Measurements from ENCODE around the gene KAT7.

KAT7 gene

DNA sequence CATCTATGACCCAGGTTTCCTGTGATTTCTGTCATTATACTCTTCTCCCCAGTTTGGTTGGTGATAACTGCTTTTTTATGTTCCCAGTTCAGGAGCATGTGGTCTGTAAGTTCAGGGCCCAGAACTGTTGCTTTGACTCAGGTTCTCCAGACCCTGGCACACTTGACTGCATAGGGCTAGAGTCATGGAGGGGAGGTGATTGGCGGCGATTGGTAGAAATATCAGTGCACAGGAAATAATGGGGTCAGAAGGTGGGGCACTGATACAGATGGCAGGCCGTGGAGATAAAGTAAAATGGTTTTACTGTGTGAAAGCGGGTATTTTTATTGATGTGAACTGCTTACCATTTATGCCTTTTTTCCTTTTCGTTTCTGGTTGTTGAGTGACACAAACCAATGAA is 30.7 kb downstream of the KAT7 start:
- no peak overlapping the region for H3K4me3 ChIP-seq (ENCODE audit: low read depth, low read length)
- no peak for DNase-seq
- H3K27me3 ChIP-seq (ENCODE audit: insufficient read depth, low read depth, severe bottlenecking), result no peaks in the 10 kb centered on the region
- no peak for TF ChIP-seq CTCF (IDR thresholded peaks at IDR 0.05; ENCODE audit: low read depth, low read length)
- H3K36me3 ChIP-seq, result peaks cover 68% of the 10 kb centered on the region
- no peak overlapping the region for H3K27ac ChIP-seq
- H3K9me3 ChIP-seq (ENCODE audit: severe bottlenecking), result no peaks in the 10 kb centered on the region

DNA sequence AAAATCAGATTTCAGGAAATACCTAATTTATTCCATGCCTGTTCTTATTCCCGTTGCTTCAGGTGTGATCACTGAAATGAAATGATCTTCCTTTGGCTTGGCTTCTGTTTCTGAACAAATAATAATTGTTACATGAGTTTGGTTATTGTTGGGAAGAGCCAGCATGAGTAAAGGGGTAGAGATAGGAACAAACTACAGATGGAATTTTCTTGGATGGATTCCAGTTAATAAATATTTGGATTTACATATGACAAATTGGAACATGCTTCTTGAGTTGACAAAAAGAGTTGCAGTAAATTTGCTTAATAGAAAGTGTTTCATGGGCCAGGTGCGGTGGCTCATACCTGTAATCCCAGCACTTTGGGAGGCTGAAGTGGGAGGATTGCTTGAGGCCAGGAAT is 31.2 kb downstream of the KAT7 start:
- H3K36me3 ChIP-seq, result peaks cover 73% of the 10 kb centered on the region

GRCh38 chr17:49820773-49821172 is 32.3 kb downstream of the KAT7 start:
- DNase-seq, result no peak
- no peak overlapping the region for H3K27ac ChIP-seq
- no peak for TF ChIP-seq CTCF (IDR thresholded peaks at IDR 0.05; ENCODE audit: low read depth, low read length)

More for the DNA sequence above, 31.2 kb downstream of the KAT7 start:
- H3K9me3 ChIP-seq (ENCODE audit: severe bottlenecking), result no peaks in the 10 kb centered on the region
- DNase-seq, result no peak
- no peak overlapping the region for H3K27ac ChIP-seq
- no peaks in the 10 kb centered on the region for H3K27me3 ChIP-seq (ENCODE audit: insufficient read depth, low read depth, severe bottlenecking)
- no peak overlapping the region for H3K4me3 ChIP-seq (ENCODE audit: low read depth, low read length)
- TF ChIP-seq CTCF (IDR thresholded peaks at IDR 0.05; ENCODE audit: low read depth, low read length), result no peak

DNA sequence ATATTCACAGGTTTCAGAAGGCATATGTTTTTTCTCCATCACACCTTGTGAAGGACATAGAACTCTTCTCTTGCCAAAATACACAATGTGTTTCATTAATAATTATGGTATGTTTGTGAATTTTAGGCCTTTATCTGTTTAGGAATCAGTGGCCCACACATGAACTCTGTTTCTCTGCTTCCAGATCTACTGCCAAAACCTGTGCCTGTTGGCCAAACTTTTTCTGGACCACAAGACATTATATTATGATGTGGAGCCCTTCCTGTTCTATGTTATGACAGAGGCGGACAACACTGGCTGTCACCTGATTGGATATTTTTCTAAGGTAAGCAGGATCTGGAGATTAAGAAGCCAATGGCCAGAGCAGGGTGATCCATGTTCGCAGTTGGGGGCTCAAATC is 33.0 kb downstream of the KAT7 start:
- no peak for DNase-seq
- Histone ChIP-seq H3K4me3 (ENCODE audit: low read depth, low read length) (no peak overlapping the region), H3K36me3 (peaks cover 86% of the 10 kb centered on the region), H3K9me3 (ENCODE audit: severe bottlenecking) (no peaks in the 10 kb centered on the region), H3K27ac (no peak overlapping the region), H3K27me3 (ENCODE audit: insufficient read depth, low read depth, severe bottlenecking) (no peaks in the 10 kb centered on the region)
- no peak for TF ChIP-seq CTCF (IDR thresholded peaks at IDR 0.05; ENCODE audit: low read depth, low read length)

More at GRCh38 chr17:49820773-49821172, 32.3 kb downstream of the KAT7 start:
- Histone ChIP-seq H3K4me3 (ENCODE audit: low read depth, low read length) (no peak overlapping the region), H3K9me3 (ENCODE audit: severe bottlenecking) (no peaks in the 10 kb centered on the region), H3K36me3 (peaks cover 83% of the 10 kb centered on the region), H3K27me3 (ENCODE audit: insufficient read depth, low read depth, severe bottlenecking) (no peaks in the 10 kb centered on the region)

DNA sequence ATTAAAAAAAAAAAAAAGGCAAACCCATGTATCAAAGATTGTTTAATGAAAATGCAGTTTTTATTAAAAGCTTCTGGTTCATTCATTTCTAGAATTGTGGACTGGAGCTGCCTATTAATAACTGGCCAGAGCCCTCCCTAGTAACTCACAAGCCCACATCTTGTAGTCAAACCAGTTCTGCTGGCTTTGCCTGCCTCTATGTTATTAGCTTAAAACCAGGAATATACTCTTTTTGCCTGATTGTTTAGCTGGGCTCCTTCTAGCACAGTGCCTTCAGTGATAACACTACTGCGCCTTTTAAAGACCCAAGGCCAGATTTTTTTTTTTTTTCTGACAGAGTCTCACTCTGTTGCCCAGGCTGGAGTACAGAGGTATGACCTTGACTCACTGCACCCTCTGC is 33.4 kb downstream of the KAT7 start:
- Histone ChIP-seq H3K9me3 (ENCODE audit: severe bottlenecking) (no peaks in the 10 kb centered on the region), H3K27me3 (ENCODE audit: insufficient read depth, low read depth, severe bottlenecking) (no peaks in the 10 kb centered on the region), H3K36me3 (peaks cover 86% of the 10 kb centered on the region), H3K4me3 (ENCODE audit: low read depth, low read length) (no peak overlapping the region), H3K27ac (no peak overlapping the region)
- DNase-seq, result no peak
- no peak for TF ChIP-seq CTCF (IDR thresholded peaks at IDR 0.05; ENCODE audit: low read depth, low read length)

DNA sequence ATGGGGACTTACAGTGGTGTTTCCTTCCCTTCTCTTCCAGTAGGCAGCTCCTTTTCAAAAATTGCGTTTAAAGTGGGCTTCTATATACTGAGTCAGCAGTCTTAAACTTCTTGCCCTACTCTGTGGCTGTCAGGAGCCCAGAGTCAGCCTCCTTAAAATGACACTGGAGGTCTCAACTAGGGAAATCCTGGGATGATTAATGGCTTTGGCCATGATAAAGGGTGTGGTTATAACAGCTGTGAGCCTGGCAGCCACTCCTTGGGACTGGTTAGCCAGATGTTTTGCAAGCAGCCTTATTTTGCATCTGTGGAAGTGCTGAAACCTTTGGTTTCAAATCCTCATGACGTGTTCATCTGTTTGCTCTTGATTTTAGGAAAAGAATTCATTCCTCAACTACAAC is 34.3 kb downstream of the KAT7 start:
- H3K36me3 ChIP-seq, result peaks cover 83% of the 10 kb centered on the region

More for the DNA sequence above, 34.3 kb downstream of the KAT7 start:
- Histone ChIP-seq H3K4me3 (ENCODE audit: low read depth, low read length) (no peak overlapping the region), H3K27me3 (ENCODE audit: insufficient read depth, low read depth, severe bottlenecking) (no peaks in the 10 kb centered on the region), H3K9me3 (ENCODE audit: severe bottlenecking) (no peaks in the 10 kb centered on the region), H3K27ac (no peak overlapping the region)
- DNase-seq, result no peak
- TF ChIP-seq CTCF (IDR thresholded peaks at IDR 0.05; ENCODE audit: low read depth, low read length), result no peak
